T-helper 2 cell treated with Interferon-gamma antibody and Interleukin-4, amounts not matched to agents 5 μg/mL and 100 μg/mL, for 36 hours (primary cell): ENCODE results near the gene GPR132.
"Not testable (repeated sequence)": the region's sequence is repeated elsewhere in the genome, so short reads cannot be mapped to it uniquely, and the experiment has no call there.

Experiments used
- DNase-seq: peaks from one replicate; pipeline ENCODE4 v3.0.0; 2021; ENCODE audit warnings: low spot score
- H3K27ac Mint-ChIP-seq: one replicate; pipeline ENCODE4 v1.8.0; 2021; ENCODE audit warnings: mild to moderate bottlenecking, mixed read lengths
- H3K27me3 Mint-ChIP-seq: one replicate; pipeline ENCODE4 v1.8.0; 2021; ENCODE audit warnings: low read depth, mixed read lengths
- H3K36me3 Mint-ChIP-seq: one replicate; pipeline ENCODE4 v1.8.0; 2021; ENCODE audit warnings: low read depth, mixed read lengths
- H3K4me1 Mint-ChIP-seq: one replicate; pipeline ENCODE4 v1.8.0; 2021; ENCODE audit warnings: low read depth, mixed read lengths
- H3K4me3 Mint-ChIP-seq: one replicate; pipeline ENCODE4 v1.8.0; 2022; ENCODE audit warnings: mild to moderate bottlenecking, moderate library complexity, mixed read lengths
- H3K9me3 Mint-ChIP-seq: one replicate; pipeline ENCODE4 v1.8.0; 2021; ENCODE audit warnings: mixed read lengths

GPR132 gene

DNA sequence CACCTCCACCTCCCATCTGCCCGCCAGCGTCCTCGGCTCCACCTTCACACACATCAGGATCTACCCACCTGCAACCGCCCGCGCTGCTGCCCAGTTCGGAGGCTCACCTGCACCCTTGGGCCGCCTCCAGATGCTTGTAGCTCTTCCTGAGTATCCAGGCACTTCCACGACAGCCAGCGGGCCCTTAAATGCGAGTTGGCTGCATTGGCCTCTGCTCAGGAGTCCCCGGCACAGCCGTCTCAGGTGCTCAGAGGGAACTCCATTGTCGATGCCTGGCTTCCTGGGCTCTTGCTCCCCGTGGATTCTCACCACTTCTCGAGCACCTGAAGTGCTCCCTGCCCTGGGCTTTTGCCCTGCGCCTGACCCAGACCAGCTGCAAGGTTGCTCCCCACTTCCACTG, 22.4 kb downstream of the GPR132 start:
- Mint-ChIP-seq H3K36me3 (peaks cover 2% of the 10 kb centered on the region), H3K4me3 (no peak overlapping the region), H3K9me3 (no peaks in the 10 kb centered on the region), H3K27ac (no peak overlapping the region), H3K4me1 (peaks cover 9% of the 10 kb centered on the region), H3K27me3 (peaks cover 5% of the 10 kb centered on the region)
- DNase-seq = no peak

DNA sequence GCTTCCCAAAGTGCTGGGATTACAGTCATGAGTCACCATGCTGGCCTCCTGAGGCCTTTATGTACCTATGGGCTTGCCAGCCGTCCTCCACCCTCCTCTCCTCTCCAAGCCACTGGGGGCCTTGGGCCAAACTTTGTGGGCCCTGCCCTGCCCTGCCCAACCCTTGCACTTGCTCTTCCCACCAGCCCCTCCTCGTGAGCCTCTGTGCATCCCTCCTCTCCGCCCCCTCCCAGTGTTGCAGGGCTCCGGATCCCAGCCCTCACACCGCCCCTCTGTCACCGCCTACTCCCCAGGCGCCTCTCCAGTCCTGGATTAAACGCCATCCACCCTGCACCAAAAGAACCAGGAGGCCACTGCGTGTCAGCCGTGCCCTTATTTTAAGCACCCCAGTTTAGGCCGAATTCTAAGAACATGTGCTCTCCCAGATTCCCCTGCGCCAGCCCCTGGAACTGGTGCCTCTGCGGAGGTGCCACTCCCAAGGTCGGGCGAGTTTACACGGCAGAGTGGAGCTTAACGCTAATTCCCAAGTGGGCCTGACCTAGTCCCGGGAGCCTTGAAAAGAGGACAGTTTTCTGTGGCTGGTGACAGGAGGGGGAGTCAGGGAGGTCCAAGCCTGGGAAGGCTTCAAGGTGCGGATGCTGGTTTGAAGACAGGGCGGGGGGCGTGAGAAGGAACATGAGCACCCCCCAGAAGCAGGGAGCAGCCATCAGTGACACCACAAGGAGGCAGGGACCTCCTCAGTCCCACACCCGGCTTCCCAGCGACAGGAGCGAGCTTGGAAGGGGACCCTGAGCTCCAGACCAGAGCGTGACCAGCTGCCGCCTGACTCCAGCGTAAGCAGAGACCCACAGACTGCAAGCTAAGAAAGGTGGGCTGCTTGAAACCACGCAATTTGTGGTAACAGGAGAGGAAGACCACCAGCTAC, 23.1 kb downstream of the GPR132 start:
- no peak for DNase-seq
- peaks cover 2% of the 10 kb centered on the region for H3K36me3 Mint-ChIP-seq
- no peak overlapping the region for H3K27ac Mint-ChIP-seq
- no peak overlapping the region for H3K4me3 Mint-ChIP-seq
- H3K9me3 Mint-ChIP-seq = no peaks in the 10 kb centered on the region
- H3K27me3 Mint-ChIP-seq = peaks cover 5% of the 10 kb centered on the region
- peaks cover 9% of the 10 kb centered on the region for H3K4me1 Mint-ChIP-seq

GRCh38 chr14:105039458-105040205, 25.6 kb downstream of the GPR132 start:
- DNase-seq = no peak
- Mint-ChIP-seq H3K4me3 (no peak overlapping the region), H3K27me3 (peaks cover 8% of the 10 kb centered on the region), H3K9me3 (no peaks in the 10 kb centered on the region), H3K27ac (no peak overlapping the region), H3K4me1 (peaks cover 3% of the 10 kb centered on the region), H3K36me3 (no peaks in the 10 kb centered on the region)

- not testable (repeated sequence) for H3K4me3 Mint-ChIP-seq, H3K36me3 Mint-ChIP-seq, H3K27ac Mint-ChIP-seq, H3K27me3 Mint-ChIP-seq, DNase-seq, H3K9me3 Mint-ChIP-seq, H3K4me1 Mint-ChIP-seq
These were observed 29.6 kb downstream of the GPR132 start for GRCh38 chr14:105035616-105036015.

DNA sequence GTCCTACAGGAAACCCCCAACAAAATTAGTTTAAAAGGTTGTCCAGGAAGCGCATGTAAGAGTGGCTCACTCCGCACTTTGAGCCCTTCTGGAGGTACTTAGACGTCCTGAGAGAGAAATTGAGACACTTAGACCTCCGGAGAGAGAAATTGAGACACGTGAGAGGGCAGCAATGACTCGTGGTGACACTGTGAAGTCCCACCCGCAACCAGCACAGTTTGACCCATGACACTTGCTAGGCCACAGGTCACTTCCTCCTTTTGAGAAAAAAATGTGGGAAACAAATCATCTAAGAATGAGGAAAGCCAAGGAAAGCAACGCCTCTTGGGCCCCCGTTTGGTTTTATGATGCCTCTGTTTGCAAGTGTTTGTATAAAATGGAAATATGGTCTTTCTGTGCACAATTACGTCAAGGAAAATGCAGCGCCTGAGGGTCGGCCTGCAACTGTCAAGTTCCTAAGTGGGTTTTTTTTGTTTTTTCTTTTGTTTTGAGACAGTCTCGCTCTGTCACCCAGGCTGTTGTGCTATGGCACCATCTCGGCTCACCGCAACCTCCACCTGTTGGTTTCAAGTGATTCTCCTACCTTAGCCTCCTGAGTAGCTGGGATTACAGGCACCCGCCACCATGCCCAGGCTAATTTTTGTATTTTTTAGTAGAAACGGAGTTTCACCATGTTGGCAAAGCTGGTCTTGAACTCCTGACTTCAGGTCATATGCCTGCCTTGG, 30.8 kb downstream of the GPR132 start:
- no peak overlapping the region for H3K27ac Mint-ChIP-seq
- peaks cover 2% of the 10 kb centered on the region for H3K4me1 Mint-ChIP-seq
- peaks cover 3% of the 10 kb centered on the region for H3K27me3 Mint-ChIP-seq

GRCh38 chr14:105033412-105033900, 31.8 kb downstream of the GPR132 start:
- H3K9me3 Mint-ChIP-seq, DNase-seq, H3K36me3 Mint-ChIP-seq, H3K4me1 Mint-ChIP-seq, H3K27me3 Mint-ChIP-seq: not testable (repeated sequence)
- H3K27ac Mint-ChIP-seq = peak overlapping the region; percentile 59
- H3K4me3 Mint-ChIP-seq = peak overlapping the region; percentile 72

More for the DNA sequence above, 30.8 kb downstream of the GPR132 start:
- no peak overlapping the region for H3K4me3 Mint-ChIP-seq
- peaks cover 2% of the 10 kb centered on the region for H3K36me3 Mint-ChIP-seq
- H3K9me3 Mint-ChIP-seq = no peaks in the 10 kb centered on the region
- DNase-seq = no peak

DNA sequence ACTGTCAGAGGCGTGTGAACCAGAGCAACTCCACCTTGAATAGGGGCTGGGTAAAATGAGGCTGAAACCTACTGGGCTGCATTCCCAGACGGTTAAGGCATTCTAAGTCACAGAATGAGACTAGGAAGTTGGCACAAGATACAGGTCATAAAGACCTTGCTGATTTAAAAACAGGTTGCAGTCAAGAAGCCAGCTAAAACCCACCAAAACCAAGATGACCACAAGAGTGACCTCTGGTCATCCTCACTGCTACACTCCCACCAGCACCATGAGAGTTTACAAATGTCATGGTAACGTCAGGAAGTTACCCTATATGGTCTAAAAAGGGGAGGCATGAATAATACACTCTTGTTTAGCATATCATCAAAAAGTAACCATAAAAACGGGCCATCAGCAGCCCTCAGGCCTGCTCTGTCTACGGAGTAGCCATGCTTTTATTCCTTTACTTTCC, 32.8 kb downstream of the GPR132 start:
- H3K27ac Mint-ChIP-seq, H3K9me3 Mint-ChIP-seq, H3K4me3 Mint-ChIP-seq, DNase-seq, H3K27me3 Mint-ChIP-seq, H3K36me3 Mint-ChIP-seq, H3K4me1 Mint-ChIP-seq: not testable (repeated sequence)

GRCh38 chr14:105030836-105031396, 34.3 kb downstream of the GPR132 start:
- no peak overlapping the region for H3K27ac Mint-ChIP-seq
- no peak overlapping the region for H3K4me3 Mint-ChIP-seq
- H3K4me1 Mint-ChIP-seq = peaks cover 12% of the 10 kb centered on the region
- peaks cover 3% of the 10 kb centered on the region for H3K27me3 Mint-ChIP-seq
- DNase-seq = no peak
- H3K9me3 Mint-ChIP-seq = no peaks in the 10 kb centered on the region
- H3K36me3 Mint-ChIP-seq = peaks cover 15% of the 10 kb centered on the region

- no peak for DNase-seq
- no peak overlapping the region for H3K27ac Mint-ChIP-seq
- H3K27me3 Mint-ChIP-seq = peaks cover 3% of the 10 kb centered on the region
- H3K4me3 Mint-ChIP-seq = no peak overlapping the region
- H3K9me3 Mint-ChIP-seq = no peaks in the 10 kb centered on the region
- H3K36me3 Mint-ChIP-seq = peaks cover 15% of the 10 kb centered on the region
- H3K4me1 Mint-ChIP-seq = peaks cover 18% of the 10 kb centered on the region
These were observed 35.0 kb downstream of the GPR132 start for GRCh38 chr14:105030194-105030593.

- H3K27me3 Mint-ChIP-seq = no peaks in the 10 kb centered on the region
- peaks cover 22% of the 10 kb centered on the region for H3K4me1 Mint-ChIP-seq
- no peak overlapping the region for H3K4me3 Mint-ChIP-seq
- no peak for DNase-seq
- H3K9me3 Mint-ChIP-seq = no peaks in the 10 kb centered on the region
- H3K27ac Mint-ChIP-seq = no peak overlapping the region
- peaks cover 15% of the 10 kb centered on the region for H3K36me3 Mint-ChIP-seq
These were observed 35.8 kb downstream of the GPR132 start for GRCh38 chr14:105029402-105029801.

DNA sequence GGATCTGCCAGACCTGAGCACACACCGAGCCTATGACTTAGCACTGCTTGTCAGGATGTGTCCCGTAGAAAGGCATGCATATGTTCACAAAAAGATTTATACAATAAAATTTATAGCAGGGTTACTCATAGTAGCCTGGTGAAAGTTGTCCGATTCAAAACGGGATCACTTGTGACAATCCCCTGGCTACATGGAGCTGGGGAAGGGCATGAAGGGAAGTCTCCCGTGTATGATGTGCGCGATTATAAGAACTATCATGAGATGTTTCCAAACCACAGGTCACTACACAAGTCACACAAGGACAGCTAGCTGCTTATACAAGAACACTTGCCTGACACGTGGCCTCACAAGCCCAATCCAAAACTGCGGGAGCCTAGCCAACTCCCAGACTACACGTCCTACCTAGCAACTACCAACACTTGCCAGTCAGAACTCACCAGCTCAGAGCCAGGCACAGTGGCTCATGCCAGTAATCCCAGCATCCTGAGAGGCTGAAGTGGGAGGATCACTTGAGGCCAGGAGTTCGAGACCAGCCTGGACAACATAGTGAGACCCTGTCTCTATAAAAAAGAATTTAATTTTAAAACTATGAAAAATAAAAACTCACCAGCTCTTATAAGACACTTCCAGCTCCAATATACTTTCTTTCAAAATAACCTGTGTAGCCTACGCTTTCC, 36.8 kb downstream of the GPR132 start:
- H3K27ac Mint-ChIP-seq = no peak overlapping the region
- DNase-seq = no peak
- H3K4me1 Mint-ChIP-seq = peaks cover 27% of the 10 kb centered on the region
- no peaks in the 10 kb centered on the region for H3K9me3 Mint-ChIP-seq
- H3K27me3 Mint-ChIP-seq = no peaks in the 10 kb centered on the region
- peaks cover 13% of the 10 kb centered on the region for H3K36me3 Mint-ChIP-seq
- no peak overlapping the region for H3K4me3 Mint-ChIP-seq

DNA sequence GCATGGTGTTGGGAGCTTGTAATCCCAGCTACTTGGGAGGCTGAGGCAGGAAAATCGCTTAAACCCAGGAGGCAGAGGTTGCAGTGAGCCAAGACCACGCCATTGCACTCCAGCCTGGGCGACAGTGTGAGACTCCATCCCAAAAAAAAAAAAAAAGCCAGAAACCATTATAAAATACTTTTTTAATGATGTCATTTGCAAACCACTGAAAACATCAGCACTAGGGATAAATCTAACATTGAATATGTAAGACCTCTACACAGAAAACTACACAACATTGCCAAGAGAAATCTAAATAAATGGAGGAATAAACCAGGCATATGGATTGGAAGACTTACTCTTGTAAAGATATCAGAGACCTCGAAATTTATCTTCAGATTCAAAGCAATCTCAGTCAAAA, 37.5 kb downstream of the GPR132 start:
- H3K9me3 Mint-ChIP-seq, H3K27me3 Mint-ChIP-seq, DNase-seq, H3K4me3 Mint-ChIP-seq, H3K27ac Mint-ChIP-seq: not testable (repeated sequence)
- Mint-ChIP-seq H3K4me1 (peaks cover 31% of the 10 kb centered on the region), H3K36me3 (peaks cover 13% of the 10 kb centered on the region)
